HG03520 (cell line): Measurements from ENCODE around the gene WNT3.
"Not testable (repeated sequence)": the region's sequence is repeated elsewhere in the genome, so short reads cannot be mapped to it uniquely, and the experiment has no call there.

ENCODE experiments used
- ATAC-seq: cut with Tn5 transposase; IDR thresholded peaks from one replicate; pipeline ENCODE4 v1.9.1; 2021; ENCODE audit warnings: mild to moderate bottlenecking, moderate library complexity; ENCODE audit not compliant: unreplicated experiment

WNT3 gene

GRCh38 chr17:46814446-46814845 is 4.0 kb downstream of the WNT3 start:
- ATAC-seq: no peak

- ATAC-seq: no peak
These were observed 4.6 kb downstream of the WNT3 start for GRCh38 chr17:46813920-46814319.

DNA sequence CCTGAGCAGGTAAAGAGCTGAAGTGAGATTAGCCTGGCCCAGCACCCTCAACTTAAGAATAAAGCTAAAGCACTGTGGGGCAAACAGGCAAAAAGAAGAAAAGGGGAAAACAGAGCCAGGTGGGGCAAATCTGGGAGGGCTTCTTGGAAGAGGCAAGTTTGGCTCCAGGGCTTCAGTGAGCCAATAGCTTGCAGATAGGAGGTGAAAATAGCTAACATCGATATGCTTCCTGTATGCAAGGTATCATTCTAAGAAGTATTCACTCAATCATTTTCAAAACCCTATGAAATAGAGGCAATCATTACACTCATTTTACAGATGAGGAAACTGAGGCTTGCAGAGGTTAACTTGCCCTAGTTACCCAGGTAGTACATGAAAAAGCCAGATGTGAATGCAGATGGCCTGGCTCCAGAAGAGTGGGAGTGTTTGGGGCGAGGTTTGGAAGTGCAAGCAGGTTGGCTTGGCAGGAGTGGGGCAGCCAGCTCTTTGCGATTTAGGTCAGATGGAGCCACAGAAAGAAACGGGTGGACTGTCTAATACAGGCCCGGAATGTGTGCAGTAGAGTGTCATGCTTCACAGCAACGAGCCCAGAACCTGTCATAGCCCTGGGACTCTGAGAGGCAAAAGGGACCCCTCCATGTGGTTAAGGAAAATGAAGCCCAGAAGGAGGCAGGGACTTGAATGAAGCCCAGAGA is 5.7 kb downstream of the WNT3 start:
- ATAC-seq: no peak

- ATAC-seq: no peak
These were observed 6.4 kb downstream of the WNT3 start for GRCh38 chr17:46811978-46812583.

GRCh38 chr17:46810837-46811236 is 7.7 kb downstream of the WNT3 start:
- no peak for ATAC-seq

GRCh38 chr17:46809110-46809571 is 9.4 kb downstream of the WNT3 start:
- no peak for ATAC-seq

DNA sequence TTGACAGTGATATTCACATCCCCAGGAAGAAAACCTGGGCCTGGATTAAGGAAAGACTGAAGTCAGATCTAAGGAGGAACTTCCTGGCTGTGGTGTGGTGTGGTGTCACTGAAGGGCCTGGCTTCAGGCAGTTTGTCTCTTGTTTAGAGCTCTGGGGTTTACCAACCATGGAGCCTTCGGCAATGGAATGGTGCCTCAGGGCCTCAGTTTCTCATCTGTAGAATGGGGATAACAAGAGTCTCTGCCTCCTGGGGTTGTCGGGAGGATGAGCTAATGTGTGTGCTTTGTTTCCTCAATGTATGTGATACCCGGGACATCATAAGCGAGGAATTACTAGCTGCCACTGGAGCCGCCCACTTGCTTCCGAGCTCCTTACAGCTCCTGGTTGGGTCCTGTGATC is 12.7 kb downstream of the WNT3 start:
- no peak for ATAC-seq

GRCh38 chr17:46803544-46803943 is 14.9 kb downstream of the WNT3 start:
- no peak for ATAC-seq

DNA sequence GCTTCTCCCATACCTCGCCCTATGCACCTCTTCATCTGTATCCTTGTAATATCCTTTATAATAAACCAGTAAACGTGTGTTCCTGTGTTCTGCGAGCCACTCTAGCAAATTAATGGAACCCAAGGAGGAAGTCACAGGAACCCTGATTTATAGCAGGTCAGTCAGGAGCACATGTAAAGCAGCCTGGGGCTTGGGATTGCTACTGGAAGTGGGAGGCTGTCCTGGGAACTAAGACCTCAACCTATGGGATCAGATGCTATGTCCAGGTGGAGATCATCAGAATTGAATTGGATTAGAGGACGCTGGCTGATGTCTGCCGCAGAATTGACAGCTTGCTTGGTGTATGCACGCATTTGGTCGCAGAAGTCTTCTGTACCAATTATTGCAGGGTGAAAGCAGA is 15.7 kb downstream of the WNT3 start:
- ATAC-seq: no peak

DNA sequence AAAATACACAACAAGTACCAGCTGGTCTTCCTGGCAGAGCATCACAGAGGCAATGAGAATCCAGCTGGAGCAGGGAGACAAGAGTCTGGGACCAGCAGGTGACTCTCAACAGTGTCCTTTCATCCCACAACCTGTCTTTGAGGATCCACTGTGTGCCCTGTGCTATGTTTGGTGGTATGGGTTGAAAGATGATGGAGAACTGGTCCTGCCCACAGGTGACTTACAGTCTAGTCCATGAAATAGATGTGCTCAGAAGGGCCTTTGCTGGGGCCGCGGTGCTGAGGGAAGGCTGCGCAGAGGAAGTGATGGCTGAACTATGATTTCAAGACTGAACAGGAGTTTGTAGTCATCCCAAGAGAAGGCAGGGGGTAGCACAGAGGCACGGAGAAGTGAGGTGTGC is 17.9 kb downstream of the WNT3 start:
- no peak for ATAC-seq

- no peak for ATAC-seq
These were observed 21.4 kb downstream of the WNT3 start for GRCh38 chr17:46796956-46797530.

DNA sequence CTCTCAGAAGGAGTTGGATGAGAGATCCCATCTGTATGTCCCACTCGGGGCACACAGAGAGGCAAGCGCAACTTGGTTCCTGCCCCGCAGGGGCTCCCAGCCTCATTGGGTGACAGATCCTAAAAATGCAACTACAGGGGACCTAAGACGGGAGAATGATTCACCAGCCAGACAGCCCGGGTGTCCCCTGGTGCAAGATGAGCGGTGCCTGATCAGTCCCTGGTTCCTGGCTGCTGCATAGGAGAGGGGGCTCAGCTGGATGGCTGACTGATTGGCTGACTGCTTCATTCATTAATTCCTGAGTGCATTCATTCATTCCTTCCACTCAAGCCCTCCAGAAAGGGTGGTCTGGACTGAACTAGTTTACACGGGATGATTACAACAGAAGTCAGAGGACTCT is 22.0 kb downstream of the WNT3 start:
- no peak for ATAC-seq

DNA sequence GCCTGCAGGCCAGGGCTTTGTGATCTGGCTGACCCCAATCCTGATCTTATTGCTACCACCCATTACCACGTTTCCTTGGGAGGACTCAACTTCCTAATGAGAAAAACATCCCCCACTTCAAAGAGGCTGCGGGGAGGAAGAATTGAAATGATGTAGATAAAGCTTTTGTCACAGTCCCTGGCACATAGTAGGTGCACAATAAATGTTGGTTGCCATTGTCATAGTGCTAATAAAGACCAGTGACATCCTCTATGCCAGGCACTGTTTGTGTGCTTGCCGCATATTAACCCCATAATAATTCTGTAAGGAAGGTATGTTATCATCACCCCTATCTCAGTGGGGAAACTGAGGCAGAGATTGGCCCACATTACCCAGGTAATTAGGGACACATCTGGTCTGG is 22.4 kb downstream of the WNT3 start:
- no peak for ATAC-seq

- no peak for ATAC-seq
These were observed 23.0 kb downstream of the WNT3 start for GRCh38 chr17:46795379-46795952.

- no peak for ATAC-seq
These were observed 24.2 kb downstream of the WNT3 start for GRCh38 chr17:46794318-46794717.

DNA sequence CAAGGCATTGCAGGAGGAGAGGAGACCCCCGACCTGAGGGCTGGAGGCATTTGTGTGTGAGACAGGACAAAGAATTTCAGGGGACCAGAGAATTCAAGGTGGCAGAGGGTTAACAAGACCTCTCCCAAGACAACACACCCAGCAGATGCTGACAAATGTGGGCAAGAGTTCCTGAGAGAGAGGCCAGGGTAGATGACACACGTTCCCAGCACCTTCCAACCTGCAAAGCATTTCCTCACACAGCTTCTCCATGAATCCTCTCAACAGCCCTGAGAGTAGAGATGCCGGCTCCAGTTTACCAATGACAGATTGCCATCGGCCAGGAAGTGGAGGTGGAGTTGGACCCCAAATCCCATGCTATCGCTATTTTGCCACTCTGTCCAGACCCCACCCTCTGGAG is 25.0 kb downstream of the WNT3 start:
- no peak for ATAC-seq

GRCh38 chr17:46793023-46793422 is 25.5 kb downstream of the WNT3 start:
- ATAC-seq: not testable (repeated sequence)

GRCh38 chr17:46792071-46792470 is 26.4 kb downstream of the WNT3 start:
- no peak for ATAC-seq

- no peak for ATAC-seq
These were observed 27.0 kb downstream of the WNT3 start for GRCh38 chr17:46791531-46791930.

DNA sequence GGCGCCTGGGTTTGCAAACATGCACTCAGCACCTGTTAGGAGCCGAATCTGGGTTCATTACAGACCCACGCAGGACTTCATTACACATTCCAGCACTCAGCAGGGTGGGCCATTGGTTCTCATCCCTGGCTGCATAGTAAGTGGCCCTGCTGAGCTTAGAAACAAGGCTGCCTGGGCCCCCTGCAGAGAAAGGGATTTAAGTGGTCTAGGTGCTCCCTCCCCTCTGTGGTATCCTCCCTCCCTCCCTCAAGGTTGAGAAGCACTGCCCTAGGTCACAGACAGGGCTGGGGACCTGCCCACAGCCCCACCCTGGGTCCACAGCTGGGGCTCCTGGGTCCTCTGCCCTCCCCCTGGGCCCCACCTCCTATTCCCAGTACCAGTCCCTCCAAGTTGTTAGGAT is 28.3 kb downstream of the WNT3 start:
- ATAC-seq: no peak

DNA sequence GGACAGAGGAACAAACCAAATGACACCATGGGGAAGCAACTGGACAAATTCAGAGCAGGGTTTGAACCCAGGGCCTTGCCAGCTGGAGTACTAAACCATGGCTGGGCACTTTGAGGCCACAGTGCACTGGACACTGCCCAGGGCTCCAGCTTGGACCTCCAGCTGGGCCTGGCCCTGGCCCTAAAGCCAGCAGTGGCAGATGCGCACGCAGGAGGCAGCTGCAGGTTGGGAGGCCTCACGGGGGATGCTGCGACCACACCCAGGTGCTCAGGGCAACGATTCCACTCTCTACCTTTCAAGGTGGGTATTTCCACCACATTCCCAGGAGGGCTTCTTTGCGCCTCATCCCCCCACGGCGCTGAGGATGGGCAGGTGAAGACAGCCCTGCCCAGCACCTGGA is 28.9 kb downstream of the WNT3 start:
- no peak for ATAC-seq

DNA sequence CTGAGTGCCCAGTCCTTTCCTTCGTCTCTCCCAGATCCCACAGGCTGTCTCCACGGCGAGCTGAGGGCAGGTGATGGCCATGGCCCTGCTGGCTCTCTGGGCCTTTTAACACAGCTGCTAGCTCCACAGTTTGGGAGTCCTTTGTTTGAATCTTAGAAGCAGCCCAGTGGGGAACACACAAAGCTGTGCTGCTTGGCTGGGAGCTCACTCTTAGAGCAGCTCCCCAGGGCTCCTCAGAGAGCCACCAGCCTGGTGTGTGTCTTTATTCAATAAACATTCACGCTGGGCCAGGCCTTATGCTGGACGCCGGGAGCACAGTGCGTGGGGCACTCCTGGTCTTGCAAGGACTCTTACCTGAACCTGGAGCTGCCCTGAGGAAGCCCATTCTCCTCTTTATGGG is 29.7 kb downstream of the WNT3 start:
- no peak for ATAC-seq
